ENCODE data around the gene SETSIP. TPM values are rescaled to one million over a fixed set of nuclear protein-coding genes. Genes with fewer than 3 reads are reported as not detected.
"Not testable (repeated sequence)": the region's sequence is repeated elsewhere in the genome, so short reads cannot be mapped to it uniquely, and the experiment has no call there.

The SETSIP gene
- polyA plus RNA-seq, 3 donors, result 0.64 to 1.1 (median 0.80) TPM

- not testable (repeated sequence) for DNase-seq (ENCODE audit: extremely low read depth in 1 of 11, low read depth in 9 of 11, low spot score in 4 of 11)
These were observed 765 bp downstream of the SETSIP start for GRCh38 chr1:92074446-92074845.

GRCh38 chr1:92070892-92071291, 4.3 kb downstream of the SETSIP start:
- no peak for DNase-seq (ENCODE audit: extremely low read depth in 1 of 11, low read depth in 9 of 11, low spot score in 4 of 11)

- no peak for DNase-seq (ENCODE audit: extremely low read depth in 1 of 11, low read depth in 9 of 11, low spot score in 4 of 11)
These were observed 8.9 kb downstream of the SETSIP start for GRCh38 chr1:92066321-92066720.

- no peak for DNase-seq (ENCODE audit: extremely low read depth in 1 of 11, low read depth in 9 of 11, low spot score in 4 of 11)
These were observed 10.2 kb downstream of the SETSIP start for GRCh38 chr1:92065042-92065441.

GRCh38 chr1:92051948-92052347, 23.3 kb downstream of the SETSIP start:
- DNase-seq (ENCODE audit: extremely low read depth in 1 of 11, low read depth in 9 of 11, low spot score in 4 of 11), result no peak

- DNase-seq (ENCODE audit: extremely low read depth in 1 of 11, low read depth in 9 of 11, low spot score in 4 of 11), result no peak
These were observed 29.3 kb downstream of the SETSIP start for GRCh38 chr1:92045766-92046495.

- DNase-seq (ENCODE audit: extremely low read depth in 1 of 11, low read depth in 9 of 11, low spot score in 4 of 11), result no peak
These were observed 31.6 kb downstream of the SETSIP start for GRCh38 chr1:92043621-92044020.

- no peak for DNase-seq (ENCODE audit: extremely low read depth in 1 of 11, low read depth in 9 of 11, low spot score in 4 of 11)
These were observed 34.2 kb downstream of the SETSIP start for GRCh38 chr1:92040971-92041370.

- no peak for DNase-seq (ENCODE audit: extremely low read depth in 1 of 11, low read depth in 9 of 11, low spot score in 4 of 11)
These were observed 36.4 kb downstream of the SETSIP start for GRCh38 chr1:92038695-92039346.

- DNase-seq (ENCODE audit: extremely low read depth in 1 of 11, low read depth in 9 of 11, low spot score in 4 of 11), result no peak
These were observed 37.8 kb downstream of the SETSIP start for GRCh38 chr1:92037400-92037799.

- DNase-seq (ENCODE audit: extremely low read depth in 1 of 11, low read depth in 9 of 11, low spot score in 4 of 11), result no peak
These were observed 43.7 kb downstream of the SETSIP start for GRCh38 chr1:92031281-92032110.

GRCh38 chr1:92030656-92031107, 44.5 kb downstream of the SETSIP start:
- DNase-seq (ENCODE audit: extremely low read depth in 1 of 11, low read depth in 9 of 11, low spot score in 4 of 11), result peak in 3 of 11 donors; percentile 3 to 15 (median 7)

GRCh38 chr1:92029241-92029922, 45.8 kb downstream of the SETSIP start:
- peak in 4 of 11 donors; percentile 3 to 18 (median 9) for DNase-seq (ENCODE audit: extremely low read depth in 1 of 11, low read depth in 9 of 11, low spot score in 4 of 11)

GRCh38 chr1:92026806-92027205, 48.4 kb downstream of the SETSIP start:
- no peak for DNase-seq (ENCODE audit: extremely low read depth in 1 of 11, low read depth in 9 of 11, low spot score in 4 of 11)

GRCh38 chr1:92026042-92026441, 49.2 kb downstream of the SETSIP start:
- not testable (repeated sequence) for DNase-seq (ENCODE audit: extremely low read depth in 1 of 11, low read depth in 9 of 11, low spot score in 4 of 11)

Data from renal cortex interstitium (tissue), 11 donors.